IMR-90 (cell line): ENCODE results near the gene SLC4A11. TPM values are rescaled to one million over a fixed set of nuclear protein-coding genes. Genes with fewer than 3 reads are reported as not detected.

ENCODE experiments used
- ATAC-seq: fragments of 200-7000 bp; cut with Tn5 transposase; 2 replicates; pipeline ENCODE4 v1.9.1; 2020; ENCODE audit warnings: low read depth, mild to moderate bottlenecking, moderate library complexity
- BruUV-seq: library from RNA; stranded (reverse); fragments of 400-500 nt; replicated peaks from 2 replicates; lab custom pipeline; 2021; lab: Mats Ljungman, UMichigan
- CTCF ChIA-PET: fragments of 300-600 bp; formaldehyde crosslinking; extraction: SDS; loops from one replicate; lab custom pipeline; 2021; ENCODE audit warnings: antibody characterized with exemption; lab: Yijun Ruan, JAX
- POLR2A ChIA-PET: fragments of 300-600 bp; sonication (Branson Sonifier 250); formaldehyde crosslinking; loops from one replicate; lab custom pipeline; 2022; ENCODE audit warnings: antibody characterized with exemption; ENCODE audit not compliant: unreplicated experiment; lab: Charles Lee
- DNase-seq: peaks from one replicate; pipeline ENCODE4 v3.0.0; 2013
- H2AFZ ChIP-seq: replicated peaks from 2 replicates; pipeline ENCODE3; 2013; ENCODE audit warnings: low read length, mild to moderate bottlenecking; ENCODE audit not compliant: poor library complexity
- H2AK5ac ChIP-seq: 2 replicates; pipeline ENCODE4 v1.6.1; 2013; ENCODE audit warnings: low read depth, low read length, inconsistent platforms
- H2AK9ac ChIP-seq: replicated peaks from 2 replicates; pipeline ENCODE3; 2013; ENCODE audit warnings: mild to moderate bottlenecking, low read depth, low read length, moderate library complexity; ENCODE audit not compliant: poor library complexity
- H2BK120ac ChIP-seq: 2 replicates; pipeline ENCODE4 v1.6.1; 2013; ENCODE audit warnings: low read depth, low read length, inconsistent platforms
- H2BK15ac ChIP-seq: 3 replicates; pipeline ENCODE4 v1.6.1; 2013; ENCODE audit warnings: low read depth, low read length, inconsistent platforms
- H2BK20ac ChIP-seq: 2 replicates; pipeline ENCODE4 v1.6.1; 2013; ENCODE audit warnings: low read depth, mild to moderate bottlenecking, inconsistent platforms, low read length, moderate library complexity
- H2BK5ac ChIP-seq: 2 replicates; pipeline ENCODE4 v1.6.1; 2013; ENCODE audit warnings: mild to moderate bottlenecking, low read depth, low read length, inconsistent platforms; ENCODE audit not compliant: poor library complexity, severe bottlenecking
- H3K14ac ChIP-seq: replicated peaks from 2 replicates; pipeline ENCODE4 v1.6.1; 2013; ENCODE audit warnings: low read depth, low read length, inconsistent platforms
- H3K18ac ChIP-seq: 2 replicates; pipeline ENCODE4 v1.6.1; 2013; ENCODE audit warnings: low read depth, low read length, control low read depth
- H3K23ac ChIP-seq: 2 replicates; pipeline ENCODE4 v1.6.1; 2013; ENCODE audit warnings: low read depth, low read length, inconsistent platforms
- H3K27ac ChIP-seq: 2 replicates; pipeline ENCODE4 v1.5.1; 2013; ENCODE audit warnings: mild to moderate bottlenecking, control low read depth, low read length; ENCODE audit not compliant: insufficient read depth
- H3K27me3 ChIP-seq: 2 replicates; pipeline ENCODE4 v1.6.1; 2013; ENCODE audit warnings: low read length; ENCODE audit not compliant: control insufficient read depth, insufficient read depth
- H3K36me3 ChIP-seq: 2 replicates; pipeline ENCODE4 v1.6.1; 2013; ENCODE audit warnings: low read length, mixed read lengths; ENCODE audit not compliant: control insufficient read depth, insufficient read depth
- H3K4ac ChIP-seq: 2 replicates; pipeline ENCODE4 v1.6.1; 2013; ENCODE audit warnings: low read depth, low read length, inconsistent platforms
- H3K4me1 ChIP-seq: 2 replicates; pipeline ENCODE4 v1.6.1; 2013; ENCODE audit warnings: low read length, mixed read lengths; ENCODE audit not compliant: control insufficient read depth, insufficient read depth
- H3K4me2 ChIP-seq: 2 replicates; pipeline ENCODE4 v1.6.1; 2013; ENCODE audit warnings: low read depth, mild to moderate bottlenecking, control low read depth, low read length, moderate library complexity
- H3K4me3 ChIP-seq: 2 replicates; pipeline ENCODE4 v1.5.1; 2013; ENCODE audit warnings: low read depth, mild to moderate bottlenecking, control low read depth, low read length, moderate library complexity; ENCODE audit not compliant: insufficient read depth
- H3K56ac ChIP-seq: 2 replicates; pipeline ENCODE4 v1.6.1; 2013; ENCODE audit warnings: low read length, inconsistent platforms; ENCODE audit not compliant: insufficient read depth; ENCODE audit errors: extremely low read depth
- H3K79me1 ChIP-seq, 2 experiments: 2 replicates each; pipeline ENCODE4 v1.6.1; 2013; ENCODE audit warnings: low read length in 2 of 2, inconsistent platforms in 1 of 2, low read depth in 1 of 2
- H3K9ac ChIP-seq: 2 replicates; pipeline ENCODE4 v1.6.1; 2013; ENCODE audit warnings: low read depth, low read length, control low read depth
- H3K9me1 ChIP-seq: 2 replicates; pipeline ENCODE4 v1.6.1; 2013; ENCODE audit warnings: low read length, inconsistent platforms; ENCODE audit not compliant: insufficient read depth
- H3K9me3 ChIP-seq: 2 replicates; pipeline ENCODE4 v1.6.1; 2013; ENCODE audit warnings: low read length; ENCODE audit not compliant: control insufficient read depth, insufficient read depth
- H4K20me1 ChIP-seq: 2 replicates; pipeline ENCODE4 v1.6.1; 2013; ENCODE audit warnings: low read length, inconsistent platforms; ENCODE audit not compliant: insufficient read depth
- H4K5ac ChIP-seq: 2 replicates; pipeline ENCODE4 v1.6.1; 2013; ENCODE audit warnings: mild to moderate bottlenecking, low read depth, low read length, control low read depth
- H4K8ac ChIP-seq, 2 experiments: 2 replicates each; pipeline ENCODE4 v1.6.1; 2013; ENCODE audit warnings: low read depth in 2 of 2, low read length in 2 of 2, control low read depth in 1 of 2, inconsistent platforms in 1 of 2
- H4K91ac ChIP-seq: 2 replicates; pipeline ENCODE4 v1.6.1; 2013; ENCODE audit warnings: low read depth, low read length, inconsistent platforms; ENCODE audit not compliant: insufficient read depth
- BHLHE40 ChIP-seq: fragments of 150-350 bp; IDR thresholded peaks from 2 replicates; pipeline ENCODE4 v1.6.1; 2016; ENCODE audit warnings: mild to moderate bottlenecking, low read depth, low read length
- CEBPB ChIP-seq: IDR thresholded peaks from 2 replicates; pipeline ENCODE4 v1.6.1; 2012; ENCODE audit warnings: low read depth, low read length, improper control_type of control experiment
- CHD1 ChIP-seq: IDR thresholded peaks from 2 replicates; pipeline ENCODE4 v1.6.1; 2012; ENCODE audit warnings: low read depth, low read length, improper control_type of control experiment
- ELK1 ChIP-seq: fragments of 150-350 bp; IDR thresholded peaks from 2 replicates; pipeline ENCODE4 v1.6.1; 2016; ENCODE audit warnings: low read depth, mild to moderate bottlenecking, low read length, moderate library complexity, borderline replicate concordance
- FOS ChIP-seq: fragments of 150-350 bp; IDR thresholded peaks from 2 replicates; pipeline ENCODE4 v1.6.1; 2016; ENCODE audit warnings: low read depth, low read length
- MAFK ChIP-seq: IDR thresholded peaks from 2 replicates; pipeline ENCODE4 v1.6.1; 2012; ENCODE audit warnings: low read depth, low read length, improper control_type of control experiment
- MAZ ChIP-seq: IDR thresholded peaks from 2 replicates; pipeline ENCODE4 v1.6.1; 2012; ENCODE audit warnings: low read depth, mild to moderate bottlenecking, low read length, improper control_type of control experiment, moderate library complexity, borderline replicate concordance
- MXI1 ChIP-seq: IDR thresholded peaks from 2 replicates; pipeline ENCODE4 v1.6.1; 2012; ENCODE audit warnings: low read depth, mild to moderate bottlenecking, low read length, moderate library complexity, borderline replicate concordance
- NFE2L2 ChIP-seq: fragments of 150-350 bp; IDR thresholded peaks from 2 replicates; pipeline ENCODE4 v1.6.1; 2016; ENCODE audit warnings: low read depth, mild to moderate bottlenecking, low read length
- POLR2A ChIP-seq: IDR thresholded peaks from 2 replicates; pipeline ENCODE4 v1.6.1; 2012; ENCODE audit warnings: mild to moderate bottlenecking, low read depth, low read length
- RAD21 ChIP-seq: IDR thresholded peaks from 2 replicates; pipeline ENCODE4 v1.6.1; 2012; ENCODE audit warnings: low read length, improper control_type of control experiment
- RCOR1 ChIP-seq: IDR thresholded peaks from 2 replicates; pipeline ENCODE4 v1.6.1; 2012; ENCODE audit warnings: mild to moderate bottlenecking, low read length, improper control_type of control experiment; ENCODE audit not compliant: insufficient replicate concordance
- RFX5 ChIP-seq: IDR thresholded peaks from 2 replicates; pipeline ENCODE4 v1.8.0; 2012; ENCODE audit warnings: low read depth, mild to moderate bottlenecking, low read length, moderate library complexity
- SMC3 ChIP-seq: fragments of 150-350 bp; IDR thresholded peaks from 2 replicates; pipeline ENCODE4 v1.6.1; 2016; ENCODE audit warnings: low read depth, mild to moderate bottlenecking, antibody characterized with exemption, low read length, moderate library complexity
- WGBS, 2 experiments: methylation state at CpG; one replicate each; pipeline versions ENCODE4 v1.1.5 to v1.1.7; 2013; ENCODE audit warnings: missing lambda C conversion rate in 2 of 2; ENCODE audit not compliant: insufficient read length in 1 of 2; ENCODE audit errors: extremely low coverage in 2 of 2; 5-methylcytosine and 5-hydroxymethylcytosine counted together
- dilution Hi-C: fragments of 300-500 bp; cut with HindIII; formaldehyde crosslinking; loops from one replicate; pipeline ENCODE4 v1.14.3; 2018; ENCODE audit warnings: low sequenced_read_pairs; ENCODE audit not compliant: unreplicated experiment
- in situ Hi-C: fragments of 300-500 bp; cut with MboI; formaldehyde crosslinking; loops from 3 replicates; pipeline ENCODE4 v1.14.3; 2019; ENCODE audit warnings: low sequenced_read_pairs, inconsistent platforms, mixed read lengths
- intact Hi-C: fragments of 100-400 bp; cut with micrococcal nuclease; formaldehyde crosslinking; loops from 2 replicates; pipeline ENCODE4 v1.10.0; 2022
- polyA plus RNA-seq, 3 experiments: library from polyadenylated mRNA; depleted of rRNA; stranded (reverse); fragments of >200 nt; gene quantifications; 2 replicates each; pipeline ENCODE4 v1.2.3, GENCODE V29; 2012; ENCODE audit warnings: low replicate concordance in 1 of 3
- total RNA-seq: library from RNA; depleted of rRNA; stranded (reverse); fragments of >200 nt; gene quantifications from 2 replicates; pipeline ENCODE4 v1.2.3, GENCODE V29; 2012
- TF ChIP-seq, protein P1 (sequence below): conservative IDR thresholded peaks from 2 replicates; pipeline ENCODE4 v1.5.1; 2012; ENCODE audit warnings: mild to moderate bottlenecking, low read depth, low read length, improper control_type of control experiment
- TF ChIP-seq, protein P2 (sequence below): fragments of 150-350 bp; IDR thresholded peaks from 2 replicates; pipeline ENCODE4 v1.6.1; 2017; ENCODE audit warnings: mild to moderate bottlenecking, antibody characterized with exemption, low read length, low read depth

SLC4A11 gene
- total and polyA plus RNA-seq, 2 of the 4 experiments (the other 2 are of a cell fraction), result 0.36 to 0.79 TPM

- in situ Hi-C loops, result no loop called here
- BruUV-seq, result no TSS peak
- no peak overlapping the region for H4K5ac ChIP-seq
Measured at GRCh38 chr20:3247638-3248037, 8.6 kb upstream of the SLC4A11 start.

More at GRCh38 chr20:3247638-3248037, 8.6 kb upstream of the SLC4A11 start:
- no peak overlapping the region for H4K8ac ChIP-seq
- H3K9ac ChIP-seq, result no peak overlapping the region
- no peak overlapping the region for H3K56ac ChIP-seq
- H2BK120ac ChIP-seq, result no peak overlapping the region
- no peak overlapping the region for H3K27ac ChIP-seq
- CTCF ChIA-PET, result interaction anchor here (0.6 kb wide), 2 partner anchors 17 to 70 kb away, joined by 3 read pairs; no protein-coding TSS in a partner anchor
- H2AFZ ChIP-seq, result no peak overlapping the region
- dilution Hi-C loops (no loop called here), intact Hi-C loops (no loop called here)
- H2AK5ac ChIP-seq, result no peak overlapping the region
- no CpG with 5 or more reads among the region's 4 CpGs for WGBS, 2 experiments
- H2BK20ac ChIP-seq, result no peak overlapping the region
- H4K20me1 ChIP-seq, result no peaks in the 10 kb centered on the region
- no peaks in the 10 kb centered on the region for H3K4me1 ChIP-seq
- no peaks in the 10 kb centered on the region for H3K79me1 ChIP-seq
- peaks cover 9% of the 10 kb centered on the region for H3K36me3 ChIP-seq
- H3K9me3 ChIP-seq, result no peaks in the 10 kb centered on the region
- H2BK15ac ChIP-seq, result no peak overlapping the region
- H3K4ac ChIP-seq, result no peak overlapping the region
- no peak overlapping the region for H3K23ac ChIP-seq
- H2AK9ac ChIP-seq, result no peak overlapping the region
- TF ChIP-seq, protein P1, sequence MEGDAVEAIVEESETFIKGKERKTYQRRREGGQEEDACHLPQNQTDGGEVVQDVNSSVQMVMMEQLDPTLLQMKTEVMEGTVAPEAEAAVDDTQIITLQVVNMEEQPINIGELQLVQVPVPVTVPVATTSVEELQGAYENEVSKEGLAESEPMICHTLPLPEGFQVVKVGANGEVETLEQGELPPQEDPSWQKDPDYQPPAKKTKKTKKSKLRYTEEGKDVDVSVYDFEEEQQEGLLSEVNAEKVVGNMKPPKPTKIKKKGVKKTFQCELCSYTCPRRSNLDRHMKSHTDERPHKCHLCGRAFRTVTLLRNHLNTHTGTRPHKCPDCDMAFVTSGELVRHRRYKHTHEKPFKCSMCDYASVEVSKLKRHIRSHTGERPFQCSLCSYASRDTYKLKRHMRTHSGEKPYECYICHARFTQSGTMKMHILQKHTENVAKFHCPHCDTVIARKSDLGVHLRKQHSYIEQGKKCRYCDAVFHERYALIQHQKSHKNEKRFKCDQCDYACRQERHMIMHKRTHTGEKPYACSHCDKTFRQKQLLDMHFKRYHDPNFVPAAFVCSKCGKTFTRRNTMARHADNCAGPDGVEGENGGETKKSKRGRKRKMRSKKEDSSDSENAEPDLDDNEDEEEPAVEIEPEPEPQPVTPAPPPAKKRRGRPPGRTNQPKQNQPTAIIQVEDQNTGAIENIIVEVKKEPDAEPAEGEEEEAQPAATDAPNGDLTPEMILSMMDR, result no peak
- TF ChIP-seq POLR2A (no peak), NFE2L2 (no peak), MAFK (no peak), RFX5 (no peak), CHD1 (no peak), MXI1 (no peak), BHLHE40 (no peak), RCOR1 (no peak), ELK1 (no peak), RAD21 (no peak), SMC3 (no peak), FOS (no peak), MAZ (no peak), CEBPB (no peak)
- TF ChIP-seq, protein P2, sequence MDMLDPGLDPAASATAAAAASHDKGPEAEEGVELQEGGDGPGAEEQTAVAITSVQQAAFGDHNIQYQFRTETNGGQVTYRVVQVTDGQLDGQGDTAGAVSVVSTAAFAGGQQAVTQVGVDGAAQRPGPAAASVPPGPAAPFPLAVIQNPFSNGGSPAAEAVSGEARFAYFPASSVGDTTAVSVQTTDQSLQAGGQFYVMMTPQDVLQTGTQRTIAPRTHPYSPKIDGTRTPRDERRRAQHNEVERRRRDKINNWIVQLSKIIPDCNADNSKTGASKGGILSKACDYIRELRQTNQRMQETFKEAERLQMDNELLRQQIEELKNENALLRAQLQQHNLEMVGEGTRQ, result no peak
- no peak overlapping the region for H3K4me2 ChIP-seq
- H2BK5ac ChIP-seq, result no peak overlapping the region
- H3K4me3 ChIP-seq, result no peak overlapping the region
- no peak overlapping the region for H3K18ac ChIP-seq
- H4K91ac ChIP-seq, result no peak overlapping the region
- H3K9me1 ChIP-seq, result no peaks in the 10 kb centered on the region
- POLR2A ChIA-PET, result no interaction called here
- H3K14ac ChIP-seq, result no peak overlapping the region
- peaks cover 6% of the 10 kb centered on the region; the same call in 1 of the 2 replicates for H3K27me3 ChIP-seq
- ATAC-seq (no peak), DNase-seq (no peak)
